Bronchial epithelial cell (primary cell): ENCODE results near the gene TFDP1. TPM values are rescaled to one million over a fixed set of nuclear protein-coding genes. Genes with fewer than 3 reads are reported as not detected.

Source experiments
- DNase-seq: peaks from one replicate; pipeline ENCODE4 v3.0.0-alpha.2; 2010; ENCODE audit warnings: low read depth
- FAIRE-seq: peaks from 2 replicates; lab custom pipeline; 2011; peaks lifted over from hg19 to GRCh38; lab: Jason Lieb, UNC
- H3K27me3 ChIP-seq: 2 replicates; pipeline ENCODE4 v1.5.1; 2011; ENCODE audit warnings: low read length; ENCODE audit not compliant: control insufficient read depth, insufficient read depth
- H3K36me3 ChIP-seq: 2 replicates; pipeline ENCODE4 v1.5.1; 2011; ENCODE audit warnings: low read length; ENCODE audit not compliant: control insufficient read depth, insufficient read depth
- H3K4me3 ChIP-seq: 2 replicates; pipeline ENCODE4 v1.5.1; 2011; ENCODE audit warnings: mild to moderate bottlenecking, low read depth, low read length, control low read depth
- CTCF ChIP-seq: IDR thresholded peaks from 2 replicates; pipeline ENCODE4 v1.5.1; 2011; ENCODE audit warnings: mild to moderate bottlenecking, moderate library complexity, low read length, control low read depth, inconsistent platforms; ENCODE audit not compliant: insufficient read depth, severe bottlenecking
- total RNA-seq: library from RNA; depleted of rRNA; stranded (reverse); fragments of >200 nt; gene quantifications from 2 replicates; pipeline ENCODE4 v1.2.1, GENCODE V29; 2014

TFDP1 gene
- total RNA-seq, 1 donor from 2014 or later: 32.6 TPM

- FAIRE-seq: no peak
- no peak for DNase-seq
- peaks cover 4% of the 10 kb centered on the region for H3K36me3 ChIP-seq
- TF ChIP-seq CTCF: no peak
- no peaks in the 10 kb centered on the region for H3K27me3 ChIP-seq
- no peak overlapping the region for H3K4me3 ChIP-seq
Measured at GRCh38 chr13:113581871-113582270, 2.7 kb upstream of the TFDP1 start.

GRCh38 chr13:113582841-113583631 lies 1.5 kb upstream of the TFDP1 start:
- H3K36me3 ChIP-seq: peaks cover 6% of the 10 kb centered on the region
- FAIRE-seq: no peak
- TF ChIP-seq CTCF: no peak
- DNase-seq: no peak
- no peaks in the 10 kb centered on the region for H3K27me3 ChIP-seq
- no peak overlapping the region for H3K4me3 ChIP-seq

GRCh38 chr13:113584870-113585671 lies 518 bp downstream of the TFDP1 start:
- H3K36me3 ChIP-seq: peaks cover 10% of the 10 kb centered on the region
- FAIRE-seq (no peak), DNase-seq (no peak)
- no peaks in the 10 kb centered on the region for H3K27me3 ChIP-seq
- TF ChIP-seq CTCF: no peak
- H3K4me3 ChIP-seq: peak overlapping the region; percentile 52

GRCh38 chr13:113585896-113586295 lies 1.3 kb downstream of the TFDP1 start:
- no peak for TF ChIP-seq CTCF
- Histone ChIP-seq H3K4me3 (peak overlapping the region; percentile 52), H3K27me3 (no peaks in the 10 kb centered on the region), H3K36me3 (peaks cover 12% of the 10 kb centered on the region)
- FAIRE-seq: no peak
- DNase-seq: no peak

GRCh38 chr13:113586661-113587479 lies 2.3 kb downstream of the TFDP1 start:
- DNase-seq (no peak), FAIRE-seq (no peak)
- TF ChIP-seq CTCF: no peak
- H3K36me3 ChIP-seq: peaks cover 14% of the 10 kb centered on the region
- no peak overlapping the region for H3K4me3 ChIP-seq
- H3K27me3 ChIP-seq: no peaks in the 10 kb centered on the region
